GM18951 (cell line): ENCODE measurements around the gene ATP5F1C.
"Not testable (repeated sequence)": the region's sequence is repeated elsewhere in the genome, so short reads cannot be mapped to it uniquely, and the experiment has no call there.

Source experiments
- POLR2A ChIP-seq: IDR thresholded peaks from 4 replicates; pipeline ENCODE4 v1.6.1; 2011; ENCODE audit warnings: mild to moderate bottlenecking; ENCODE audit not compliant: insufficient read length, insufficient read depth; ENCODE audit errors: extremely low read depth
- in situ Hi-C: fragments of 300-500 bp; cut with MboI; formaldehyde crosslinking; loops from one replicate; pipeline ENCODE4 v1.12.0; 2022; ENCODE audit warnings: low sequenced_read_pairs, mixed read lengths, inconsistent platforms; ENCODE audit not compliant: unreplicated experiment

Gene ATP5F1C

DNA sequence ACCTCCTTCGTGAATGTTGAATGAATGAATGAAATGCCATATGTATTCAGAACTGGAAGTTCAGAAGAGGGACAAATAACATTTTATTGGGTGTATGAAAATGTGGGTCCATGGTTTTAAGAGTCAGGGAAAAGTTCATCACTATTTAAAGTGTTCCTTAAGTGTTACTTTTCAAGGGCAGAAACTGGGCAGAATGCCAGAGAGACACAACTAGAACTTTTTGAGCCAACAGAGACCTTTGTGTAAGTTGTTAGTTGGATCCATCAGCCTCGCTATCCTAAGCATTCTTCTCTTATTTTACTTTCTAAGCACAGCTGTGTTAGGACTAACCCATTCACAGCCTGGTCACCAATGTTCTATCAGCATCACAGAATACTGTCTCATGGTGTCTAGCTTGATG is 16.8 kb downstream of the ATP5F1C start:
- in situ Hi-C loops = no loop called here
- no peak for TF ChIP-seq POLR2A

- in situ Hi-C loops = no loop called here
- TF ChIP-seq POLR2A = no peak
Measured at GRCh38 chr10:7808686-7809267, 20.8 kb downstream of the ATP5F1C start.

DNA sequence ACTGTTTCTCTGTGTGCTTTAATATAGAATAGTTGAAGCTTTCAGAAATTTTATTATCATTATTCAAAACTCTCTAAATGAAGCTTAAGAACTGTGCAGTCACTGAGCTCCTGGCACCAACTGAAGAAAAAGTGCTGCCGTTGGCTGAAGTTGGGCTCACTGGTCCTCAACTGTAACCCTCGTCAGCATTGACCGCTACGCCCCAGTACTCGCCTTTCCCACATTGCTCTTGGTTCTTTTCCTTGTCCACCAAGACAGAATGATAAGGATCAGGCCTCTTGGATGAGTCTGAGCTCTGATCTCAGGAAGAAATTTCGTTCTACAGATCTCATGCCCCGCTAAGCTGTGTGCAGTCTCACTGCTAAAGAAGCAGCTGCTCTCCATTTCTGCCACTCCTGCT is 22.5 kb downstream of the ATP5F1C start:
- no peak for TF ChIP-seq POLR2A
- in situ Hi-C loops = no loop called here

DNA sequence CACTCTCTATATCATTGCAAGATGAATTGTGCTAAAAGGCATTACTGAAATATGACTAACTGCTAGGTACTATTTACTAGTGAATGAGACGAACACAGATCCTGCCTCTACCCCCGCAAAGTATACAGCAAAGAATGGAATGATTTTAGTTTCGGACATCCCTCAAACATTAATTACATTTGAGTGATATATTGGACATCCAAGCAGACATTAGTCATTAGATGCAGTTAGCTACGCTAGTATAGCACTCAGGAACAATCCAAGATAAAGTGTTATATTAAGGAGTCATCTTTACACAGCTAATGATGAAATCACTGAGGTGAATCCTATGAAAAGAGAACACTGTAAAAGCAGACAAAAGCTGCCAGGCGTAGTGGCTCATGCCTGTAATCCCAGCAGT is 23.0 kb downstream of the ATP5F1C start:
- in situ Hi-C loops = no loop called here
- TF ChIP-seq POLR2A = no peak

DNA sequence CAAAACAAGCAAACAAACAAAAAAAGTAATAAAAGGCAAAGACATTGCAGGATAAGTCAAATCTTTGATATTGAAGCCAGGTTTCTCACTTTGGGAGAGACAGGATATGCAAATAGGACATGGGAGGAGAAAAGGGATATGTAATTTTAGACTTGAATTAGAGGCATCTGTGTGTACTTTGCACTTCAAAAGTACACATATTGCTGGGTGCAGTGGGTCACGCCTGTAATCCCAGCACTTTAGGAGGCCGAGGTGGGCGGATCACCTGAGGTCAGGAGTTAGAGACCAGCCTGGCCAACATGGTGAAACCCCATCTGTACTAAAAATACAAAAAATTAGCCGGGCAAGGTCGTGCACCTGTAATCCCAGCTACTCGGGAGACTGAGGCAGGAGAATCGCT is 23.8 kb downstream of the ATP5F1C start:
- in situ Hi-C loops = not testable (repeated sequence)

- TF ChIP-seq POLR2A = no peak
- in situ Hi-C loops = no loop called here
Measured at GRCh38 chr10:7813481-7813880, 25.5 kb downstream of the ATP5F1C start.

- no peak for TF ChIP-seq POLR2A
- in situ Hi-C loops = no loop called here
Measured at GRCh38 chr10:7817576-7817975, 29.6 kb downstream of the ATP5F1C start.

- TF ChIP-seq POLR2A = no peak
- in situ Hi-C loops = no loop called here
Measured at GRCh38 chr10:7817984-7818294, 30.0 kb downstream of the ATP5F1C start.

DNA sequence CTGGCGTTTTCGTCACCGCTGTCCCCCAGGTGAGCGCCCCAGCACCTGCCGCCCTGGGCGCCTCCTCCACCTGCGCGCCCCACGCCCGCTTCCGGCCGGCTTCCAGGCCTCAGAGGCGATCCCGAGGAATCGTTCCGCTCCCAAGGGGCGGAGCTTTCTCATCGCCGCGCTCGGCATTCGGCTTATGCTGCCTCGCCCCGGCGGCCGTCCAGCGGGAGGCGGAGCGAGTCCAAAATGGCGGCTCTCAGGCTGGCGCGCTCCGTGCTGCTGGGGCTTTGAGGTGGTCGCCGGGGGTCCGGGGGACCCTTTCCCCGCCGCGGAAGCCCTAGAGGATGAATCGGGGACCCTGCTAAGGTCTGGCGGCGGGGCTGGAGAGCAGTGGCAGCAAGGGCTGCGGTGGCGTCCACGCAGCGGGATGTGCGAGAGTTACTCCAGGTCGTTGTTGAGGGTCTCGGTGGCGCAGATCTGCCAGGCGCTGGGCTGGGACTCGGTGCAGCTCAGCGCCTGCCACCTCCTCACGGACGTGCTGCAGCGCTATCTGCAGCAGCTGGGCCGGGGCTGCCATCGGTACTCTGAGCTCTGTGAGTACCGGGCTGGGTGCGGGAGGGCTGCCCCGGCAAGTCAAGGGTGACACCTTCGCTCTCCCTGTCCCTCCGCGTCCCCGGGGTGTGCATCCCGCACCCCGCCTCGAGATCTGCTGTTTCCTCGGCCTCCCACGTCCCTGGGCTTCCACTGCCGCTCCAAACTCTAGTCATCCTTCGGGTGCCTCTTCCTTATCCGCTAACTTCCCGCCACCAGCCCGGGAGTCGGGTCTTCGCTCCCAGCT is 30.5 kb downstream of the ATP5F1C start, which contains the start of gene TAF3:
TAF3 (plus strand) TSS at position 211 of the 826 bp plus-strand sequence; CDS start at position 416, 205 bp downstream.
- in situ Hi-C loops = no loop called here
- peak; percentile 94 for TF ChIP-seq POLR2A

GRCh38 chr10:7819121-7819460 is 31.1 kb downstream of the ATP5F1C start:
- TF ChIP-seq POLR2A = no peak

GRCh38 chr10:7824251-7824650 is 36.3 kb downstream of the ATP5F1C start:
- in situ Hi-C loops = no loop called here
- no peak for TF ChIP-seq POLR2A

More at GRCh38 chr10:7819121-7819460, 31.1 kb downstream of the ATP5F1C start:
- in situ Hi-C loops = no loop called here

DNA sequence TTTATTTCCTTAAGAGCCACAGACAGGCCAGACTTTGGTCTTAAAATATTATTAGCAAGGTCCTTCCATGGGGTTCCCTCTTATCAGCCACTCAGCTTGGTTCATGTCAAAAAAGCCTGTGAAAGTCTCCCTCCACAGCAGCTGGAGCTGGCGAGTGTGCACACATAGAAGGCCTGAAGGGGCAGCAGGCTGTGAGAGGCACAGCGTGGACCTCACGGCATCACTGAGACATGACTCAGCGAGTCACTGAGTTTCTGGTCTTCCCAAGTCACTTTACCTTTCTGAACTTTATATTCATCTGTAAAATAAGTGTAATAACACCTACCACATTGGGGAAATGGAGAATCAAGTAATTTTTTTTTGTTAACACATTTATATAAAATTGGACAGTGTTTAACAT is 39.0 kb downstream of the ATP5F1C start:
- in situ Hi-C loops = no loop called here

GRCh38 chr10:7829289-7829834 is 41.4 kb downstream of the ATP5F1C start:
- in situ Hi-C loops = no loop called here
- no peak for TF ChIP-seq POLR2A

More for the DNA sequence above, 39.0 kb downstream of the ATP5F1C start:
- no peak for TF ChIP-seq POLR2A

DNA sequence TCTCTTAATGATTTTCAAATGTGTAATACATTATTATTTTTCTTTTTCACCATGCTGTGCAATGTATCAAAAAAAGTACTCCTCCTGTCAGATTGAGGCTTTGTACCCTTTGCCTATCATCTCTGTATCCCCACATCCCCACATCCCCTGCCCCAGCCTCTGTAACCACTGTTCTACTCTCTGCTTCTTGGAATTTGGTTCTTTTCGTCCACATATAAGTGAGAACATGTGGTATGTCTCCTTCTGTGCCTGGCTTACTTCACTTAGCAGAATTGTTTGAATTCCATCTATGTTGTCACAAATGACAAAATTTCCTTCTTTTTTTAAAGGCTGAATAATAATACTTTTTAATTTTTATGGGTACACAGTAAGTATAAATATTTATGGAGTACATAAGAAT is 44.1 kb downstream of the ATP5F1C start:
- no peak for TF ChIP-seq POLR2A
- in situ Hi-C loops = no loop called here
